Panc1 (cell line): ENCODE data around the gene CACNA1C.

Experiments
- CTCF ChIP-seq: fragments of 450-650 bp; IDR thresholded peaks from 2 replicates; pipeline ENCODE4 v1.5.1; 2017; ENCODE audit warnings: mild to moderate bottlenecking
- SIN3A ChIP-seq: IDR thresholded peaks from 2 replicates; pipeline ENCODE4 v1.6.1; 2012; ENCODE audit warnings: low read depth, mild to moderate bottlenecking, low read length, moderate library complexity, borderline replicate concordance; ENCODE audit not compliant: insufficient read depth
- TCF7L2 ChIP-seq: IDR thresholded peaks from 2 replicates; pipeline ENCODE4 v1.6.1; 2011; ENCODE audit warnings: mild to moderate bottlenecking, low read depth, low read length, inconsistent platforms
- TF ChIP-seq, protein P1 (sequence below), 2 experiments: IDR thresholded peaks; 2 replicates each; pipeline ENCODE4 v1.6.1; 2011 to 2012; ENCODE audit warnings: low read depth in 2 of 2, control low read depth in 1 of 2, low read length in 1 of 2, mild to moderate bottlenecking in 1 of 2, moderate library complexity in 1 of 2; ENCODE audit not compliant: insufficient read depth in 1 of 2

DNA sequence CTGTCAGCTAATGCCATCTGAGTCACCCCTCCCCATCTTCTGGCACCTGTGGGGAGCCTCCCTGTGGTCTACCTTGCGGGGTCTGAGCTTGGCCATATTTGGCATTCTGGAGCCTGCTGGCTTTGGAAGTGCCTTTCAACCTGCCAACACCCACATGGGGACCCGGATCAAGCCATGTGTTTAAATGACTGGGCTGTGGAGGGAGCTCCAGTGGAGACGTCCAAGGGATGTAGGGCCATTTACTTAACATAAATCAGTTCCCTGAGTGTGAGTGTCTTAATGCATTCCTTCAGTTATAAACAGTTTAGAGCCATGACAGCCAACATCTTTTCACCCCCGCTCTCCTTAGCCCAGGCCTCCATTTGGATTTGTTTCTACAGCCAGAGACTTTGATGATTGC, 22.0 kb downstream of the CACNA1C start:
- TF ChIP-seq SIN3A (no peak), CTCF (no peak), TCF7L2 (no peak)
- TF ChIP-seq, protein P1, sequence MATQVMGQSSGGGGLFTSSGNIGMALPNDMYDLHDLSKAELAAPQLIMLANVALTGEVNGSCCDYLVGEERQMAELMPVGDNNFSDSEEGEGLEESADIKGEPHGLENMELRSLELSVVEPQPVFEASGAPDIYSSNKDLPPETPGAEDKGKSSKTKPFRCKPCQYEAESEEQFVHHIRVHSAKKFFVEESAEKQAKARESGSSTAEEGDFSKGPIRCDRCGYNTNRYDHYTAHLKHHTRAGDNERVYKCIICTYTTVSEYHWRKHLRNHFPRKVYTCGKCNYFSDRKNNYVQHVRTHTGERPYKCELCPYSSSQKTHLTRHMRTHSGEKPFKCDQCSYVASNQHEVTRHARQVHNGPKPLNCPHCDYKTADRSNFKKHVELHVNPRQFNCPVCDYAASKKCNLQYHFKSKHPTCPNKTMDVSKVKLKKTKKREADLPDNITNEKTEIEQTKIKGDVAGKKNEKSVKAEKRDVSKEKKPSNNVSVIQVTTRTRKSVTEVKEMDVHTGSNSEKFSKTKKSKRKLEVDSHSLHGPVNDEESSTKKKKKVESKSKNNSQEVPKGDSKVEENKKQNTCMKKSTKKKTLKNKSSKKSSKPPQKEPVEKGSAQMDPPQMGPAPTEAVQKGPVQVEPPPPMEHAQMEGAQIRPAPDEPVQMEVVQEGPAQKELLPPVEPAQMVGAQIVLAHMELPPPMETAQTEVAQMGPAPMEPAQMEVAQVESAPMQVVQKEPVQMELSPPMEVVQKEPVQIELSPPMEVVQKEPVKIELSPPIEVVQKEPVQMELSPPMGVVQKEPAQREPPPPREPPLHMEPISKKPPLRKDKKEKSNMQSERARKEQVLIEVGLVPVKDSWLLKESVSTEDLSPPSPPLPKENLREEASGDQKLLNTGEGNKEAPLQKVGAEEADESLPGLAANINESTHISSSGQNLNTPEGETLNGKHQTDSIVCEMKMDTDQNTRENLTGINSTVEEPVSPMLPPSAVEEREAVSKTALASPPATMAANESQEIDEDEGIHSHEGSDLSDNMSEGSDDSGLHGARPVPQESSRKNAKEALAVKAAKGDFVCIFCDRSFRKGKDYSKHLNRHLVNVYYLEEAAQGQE (IDR thresholded peaks at IDR 0.05; ENCODE audit: insufficient read depth in 1 of 2, low read depth in 2 of 2, low read length in 1 of 2): no peak
